SK-N-SH treated with all-trans-retinoic acid at 6 μM for 48 hours (cell line): ENCODE data around the gene PLCB4.

Source experiments
- ARNTL ChIP-seq: fragments of 450-650 bp; formaldehyde crosslinking; IDR thresholded peaks from 2 replicates; pipeline ENCODE4 v1.5.0; 2020; ENCODE audit warnings: low read depth, mild to moderate bottlenecking, moderate library complexity, borderline replicate concordance
- BACH2 ChIP-seq: fragments of 250-450 bp; sonication (Bioruptor Pico); IDR thresholded peaks from 2 replicates; pipeline ENCODE4 v1.9.0; 2021; ENCODE audit warnings: mild to moderate bottlenecking, borderline replicate concordance
- GLIS3 ChIP-seq: fragments of 250-450 bp; sonication (Bioruptor Pico); IDR thresholded peaks from 2 replicates; pipeline ENCODE4 v1.5.0; 2020; ENCODE audit warnings: mild to moderate bottlenecking, moderate library complexity
- ZC3H10 ChIP-seq: fragments of 250-450 bp; sonication (Bioruptor Pico); IDR thresholded peaks from 2 replicates; pipeline ENCODE4 v1.5.1; 2021; ENCODE audit warnings: mild to moderate bottlenecking, moderate library complexity
- ZNF565 ChIP-seq: fragments of 450-650 bp; formaldehyde crosslinking; conservative IDR thresholded peaks from 2 replicates; pipeline ENCODE4 v1.5.0; 2020; ENCODE audit warnings: low read depth, mild to moderate bottlenecking, moderate library complexity
- ZNF8 ChIP-seq: fragments of 450-650 bp; formaldehyde crosslinking; IDR thresholded peaks from 2 replicates; pipeline ENCODE4 v1.5.0; 2020; ENCODE audit warnings: mild to moderate bottlenecking, moderate library complexity

DNA sequence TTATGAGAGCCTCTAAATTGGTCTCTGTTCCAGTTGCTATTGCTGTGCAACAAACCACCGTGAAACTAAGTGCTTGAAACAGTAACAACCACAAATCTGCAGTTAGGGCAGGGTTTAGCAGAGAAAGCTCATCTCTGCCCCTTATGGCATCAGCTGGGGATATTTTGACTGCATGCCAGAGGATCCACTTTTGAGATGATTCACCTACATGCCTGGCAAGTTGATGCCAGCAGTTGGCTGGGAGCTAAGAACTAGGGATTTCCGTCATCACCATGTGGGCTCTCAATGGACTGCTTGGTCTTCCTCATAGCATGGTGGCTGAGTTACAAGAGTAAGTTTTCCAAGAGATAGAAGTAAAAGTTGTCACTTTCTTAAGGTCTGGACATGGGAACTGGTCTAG lies 35.1 kb downstream of the PLCB4 start:
- TF ChIP-seq ZC3H10 (CRISPR knock-in tag), result no peak
- TF ChIP-seq ZNF565, result 0 out of 2 replicates have a peak, but pooled peaks have one; percentile 41
- TF ChIP-seq BACH2 (CRISPR knock-in tag), result no peak
- no peak for TF ChIP-seq ARNTL (CRISPR knock-in tag)
- TF ChIP-seq GLIS3 (CRISPR knock-in tag), result no peak
- no peak for TF ChIP-seq ZNF8 (CRISPR knock-in tag)
